Mesenteric fat pad (tissue), 1 donor: ENCODE data around the gene ATP1B3. TPM values are rescaled to one million over a fixed set of nuclear protein-coding genes. Genes with fewer than 3 reads are reported as not detected.
"Not testable (repeated sequence)": the region's sequence is repeated elsewhere in the genome, so short reads cannot be mapped to it uniquely, and the experiment has no call there.

Experiments used
- DNase-seq: peaks from one replicate; pipeline ENCODE4 v3.0.0-alpha.2; 2020; ENCODE audit warnings: low spot score
- total RNA-seq: library from RNA; stranded (reverse); fragmentation: NEBNext Ultra II Directional; extraction: Animal tissue kit (Norgen Biotek cat#: 25700); gene quantifications from one replicate; pipeline ENCODE4 v1.2.1, GENCODE V29; 2021
- donor health status: DM: yes; HTN: yes; CAD: no.

The ATP1B3 gene
- total RNA-seq, 1 donor from 2014 or later = 354 TPM

GRCh38 chr3:141860086-141860669 lies 16.3 kb upstream of the ATP1B3 start:
- DNase-seq = no peak

DNA sequence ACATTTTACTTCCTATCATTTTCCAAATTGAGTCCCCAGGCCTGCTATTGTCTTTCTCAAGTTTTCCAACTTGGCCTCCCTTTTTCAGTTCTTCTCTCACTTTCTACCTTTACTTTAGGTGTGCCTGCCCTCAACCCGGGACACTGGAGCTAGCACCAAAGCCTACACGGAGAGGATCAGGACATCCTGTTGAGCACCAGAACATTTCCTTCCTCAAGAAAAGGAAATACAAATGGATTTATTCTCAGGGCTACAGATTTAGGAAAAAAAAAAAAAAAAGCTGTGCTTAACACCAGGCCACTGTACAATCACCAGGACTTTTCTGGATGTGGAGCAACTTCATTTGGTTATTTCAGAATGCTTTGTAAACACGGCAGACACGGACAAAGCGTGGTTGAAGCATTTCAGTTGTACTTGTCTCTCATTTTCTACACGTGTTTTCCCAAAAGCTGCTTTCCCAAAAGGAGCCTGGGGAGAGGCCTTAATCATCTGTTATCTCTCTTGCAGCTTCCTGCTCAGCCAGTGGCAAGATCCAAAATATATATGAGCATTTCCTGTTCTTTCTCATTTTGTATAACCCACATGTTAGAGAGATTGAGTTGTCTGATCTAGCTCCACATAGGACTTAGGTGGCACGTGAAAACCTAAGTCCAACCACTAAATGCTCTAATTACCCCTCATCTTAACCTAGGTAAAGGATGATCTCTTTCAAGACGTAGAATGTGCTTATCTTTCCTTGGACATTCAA lies 15.5 kb upstream of the ATP1B3 start:
- no peak for DNase-seq

- no peak for DNase-seq
Observed at GRCh38 chr3:141862279-141862816, 14.1 kb upstream of the ATP1B3 start.

GRCh38 chr3:141863491-141863890 lies 13.0 kb upstream of the ATP1B3 start:
- DNase-seq = no peak

GRCh38 chr3:141864281-141864970 lies 12.0 kb upstream of the ATP1B3 start:
- DNase-seq = no peak

GRCh38 chr3:141865101-141865500 lies 11.3 kb upstream of the ATP1B3 start:
- DNase-seq = no peak

DNA sequence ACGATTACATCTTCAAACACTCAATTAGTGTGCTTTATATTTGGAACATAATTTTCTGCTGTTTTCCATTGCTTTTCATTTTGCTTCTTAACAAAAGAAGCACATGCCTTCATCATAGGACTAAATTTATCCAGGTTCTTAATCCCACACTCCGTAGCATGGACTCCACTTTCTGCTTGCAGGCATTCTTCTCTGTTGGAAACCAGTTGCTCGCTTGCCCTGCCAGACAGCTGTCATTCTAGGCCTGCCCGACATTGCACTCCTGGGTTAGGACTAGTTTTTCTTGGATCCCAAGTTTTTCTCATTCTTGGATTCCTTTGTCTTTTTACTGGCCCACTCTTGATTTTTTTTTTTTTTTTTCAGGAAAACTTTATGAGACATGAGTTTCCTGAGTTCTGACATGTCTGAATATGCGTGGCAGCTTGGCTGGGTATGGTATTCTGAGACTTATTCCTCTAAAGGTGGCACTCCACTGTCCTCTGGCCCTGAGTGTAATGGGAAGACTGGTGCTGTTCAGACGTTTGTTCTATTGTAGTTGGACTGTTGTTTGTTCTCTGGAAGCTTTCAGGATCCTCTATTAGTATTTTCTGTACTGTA lies 6.3 kb upstream of the ATP1B3 start:
- DNase-seq = no peak

GRCh38 chr3:141875374-141875892 lies 1.0 kb upstream of the ATP1B3 start:
- peak; percentile 93 for DNase-seq

DNA sequence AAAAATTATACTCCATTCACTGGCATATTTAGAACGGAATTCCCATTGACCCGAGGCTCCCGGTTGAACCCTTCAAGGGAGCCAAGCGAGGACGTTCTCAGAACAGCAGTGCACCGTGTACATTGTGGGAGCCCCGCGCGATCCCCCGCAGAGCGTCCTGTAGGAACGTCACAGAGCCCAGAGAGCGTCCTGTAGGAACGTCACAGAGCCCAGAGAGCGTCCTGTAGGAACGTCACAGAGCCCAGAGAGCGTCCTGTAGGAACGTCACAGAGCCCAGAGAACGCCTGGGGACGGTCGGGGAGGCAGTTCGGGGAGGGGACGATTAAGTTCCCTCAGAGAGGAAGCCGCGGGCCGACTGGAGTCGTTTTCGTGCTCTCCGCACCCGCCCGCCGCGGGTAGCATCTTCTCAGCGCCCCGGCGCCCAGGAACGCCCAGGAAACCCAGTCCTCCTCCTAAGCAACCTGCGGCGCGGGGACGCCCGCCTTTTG lies 506 bp upstream of the ATP1B3 start:
- peak; percentile 94 for DNase-seq

DNA sequence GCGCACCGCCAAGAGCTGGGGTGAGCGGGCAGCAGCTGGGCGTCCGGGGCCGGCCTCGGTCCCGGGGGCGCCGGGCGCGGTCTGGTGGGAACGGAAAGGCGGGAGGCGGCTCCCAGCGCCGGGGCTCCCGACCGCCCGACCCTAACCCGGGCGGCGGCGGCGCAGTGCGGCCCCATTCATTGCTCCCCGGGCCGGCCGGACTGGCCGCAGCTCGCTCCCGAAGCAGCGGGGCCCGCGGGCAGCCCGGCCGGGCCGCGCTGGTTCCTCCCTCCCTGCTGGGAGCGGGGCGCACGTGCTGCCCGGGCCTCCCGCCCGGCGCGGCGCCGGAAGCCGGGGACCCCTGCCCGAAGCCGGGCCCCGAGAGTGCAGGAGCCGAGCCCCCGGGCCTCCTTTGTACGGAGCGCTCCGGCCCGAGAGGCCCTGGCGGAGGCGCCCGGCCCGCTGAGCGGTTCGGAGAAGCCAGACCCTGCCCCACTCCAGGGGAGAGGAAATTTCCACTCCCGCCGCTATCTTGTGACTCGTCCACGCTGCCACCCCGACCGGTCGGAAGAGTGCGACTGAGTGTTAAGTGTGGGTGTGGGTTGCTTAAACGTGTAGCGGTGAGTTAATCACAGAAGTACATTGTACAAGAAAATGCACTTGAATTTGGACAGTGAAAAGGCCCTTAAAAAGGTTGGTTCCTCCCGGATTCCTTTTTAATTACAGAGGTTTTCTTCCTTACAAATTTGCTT lies 613 bp downstream of the ATP1B3 start:
- DNase-seq = peak; percentile 90

DNA sequence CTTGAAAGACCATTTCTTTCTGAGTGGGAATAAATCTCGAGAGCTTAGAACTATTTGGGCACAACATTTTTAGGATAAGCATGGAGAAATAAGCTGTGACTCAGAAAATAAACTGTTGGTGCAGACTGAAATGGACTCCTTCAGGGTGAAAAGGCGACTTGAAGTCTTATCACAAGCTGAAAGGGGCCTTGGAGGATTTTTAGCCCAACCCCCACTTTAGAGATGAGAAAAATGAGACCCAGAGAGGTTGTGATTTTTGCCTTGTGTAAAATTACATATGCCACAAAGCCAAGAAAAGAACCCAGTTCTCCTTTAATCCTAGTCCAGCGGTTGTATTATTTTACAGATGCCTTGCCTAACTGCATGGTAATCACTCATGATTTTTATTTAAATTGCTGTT lies 1.5 kb downstream of the ATP1B3 start:
- DNase-seq = no peak

- DNase-seq = no peak
Observed at GRCh38 chr3:141878326-141878725, 1.9 kb downstream of the ATP1B3 start.

DNA sequence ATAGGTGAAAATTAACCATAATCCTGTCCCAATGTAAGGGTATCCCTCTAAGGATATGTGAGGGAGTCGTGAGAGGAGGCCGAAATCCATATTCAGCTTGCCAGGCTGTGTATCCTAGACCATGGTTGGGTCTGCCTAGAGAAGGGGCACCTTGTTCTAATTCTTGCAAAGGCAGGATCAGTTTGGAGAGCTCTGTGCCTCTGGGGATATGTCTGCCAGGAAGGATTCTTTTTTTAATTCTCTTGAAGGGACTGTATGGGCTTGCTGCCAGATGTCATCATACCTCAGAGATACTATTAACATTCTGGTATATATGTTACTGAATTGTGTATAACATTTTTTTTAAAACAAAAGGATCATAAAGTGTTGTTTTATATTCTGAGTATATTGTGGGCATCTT lies 2.4 kb downstream of the ATP1B3 start:
- DNase-seq = no peak

DNA sequence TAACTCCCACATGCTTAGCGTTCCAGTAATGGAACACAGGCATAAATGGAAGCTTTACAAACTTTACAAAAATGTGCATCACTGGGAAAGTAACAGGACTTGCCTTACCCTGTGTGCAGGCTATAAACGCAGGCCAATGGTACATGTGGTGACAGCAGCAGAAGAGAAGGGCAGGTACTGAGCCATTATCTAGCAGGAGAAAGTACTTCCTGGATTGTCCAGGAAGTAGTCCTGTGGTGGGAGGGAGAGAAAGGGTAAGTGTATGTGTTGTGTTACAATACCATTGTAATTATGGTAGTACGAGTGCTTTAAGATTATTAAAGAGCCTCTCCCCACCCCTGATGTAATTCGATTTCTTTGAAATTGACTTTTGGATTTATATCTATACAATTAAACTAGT lies 5.3 kb downstream of the ATP1B3 start:
- no peak for DNase-seq

GRCh38 chr3:141887051-141887450 lies 10.6 kb downstream of the ATP1B3 start:
- DNase-seq = no peak

GRCh38 chr3:141888548-141888947 lies 12.1 kb downstream of the ATP1B3 start:
- DNase-seq = not testable (repeated sequence)

- DNase-seq = no peak
Observed at GRCh38 chr3:141894524-141895176, 18.2 kb downstream of the ATP1B3 start.

GRCh38 chr3:141895731-141896130 lies 19.3 kb downstream of the ATP1B3 start:
- no peak for DNase-seq

GRCh38 chr3:141898908-141899307 lies 22.5 kb downstream of the ATP1B3 start:
- no peak for DNase-seq

DNA sequence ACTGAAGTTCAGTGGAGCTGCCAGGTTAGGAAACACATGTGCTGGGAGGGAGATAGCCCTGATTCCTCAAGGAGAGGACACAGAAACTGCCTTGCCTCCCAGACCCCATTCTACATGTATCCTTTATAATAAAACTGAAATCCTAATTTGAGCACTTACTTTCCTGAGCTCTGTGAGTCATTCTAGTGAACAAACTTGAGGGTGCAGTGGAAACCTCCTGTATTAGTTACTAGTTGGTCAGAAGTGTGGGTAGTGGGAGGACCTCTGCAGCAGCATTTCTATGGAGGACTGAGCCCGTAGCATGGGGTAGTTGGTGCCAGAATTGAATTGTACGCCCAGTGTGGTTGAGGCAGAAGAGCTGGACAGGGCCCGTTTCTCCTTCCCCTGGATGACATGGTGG lies 23.9 kb downstream of the ATP1B3 start:
- DNase-seq = no peak
